GM23248 (cell line): ENCODE results near the gene KCNMA1.

Source experiments
- EZH2 ChIP-seq: fragments of 200-600 bp; sonication (generic); IDR thresholded peaks from 2 replicates; pipeline ENCODE4 v1.6.1; 2018; ENCODE audit warnings: antibody characterized with exemption, mild to moderate bottlenecking; ENCODE audit not compliant: insufficient read depth, poor library complexity, severe bottlenecking
- EZH2phosphoT487 ChIP-seq: fragments of 200-600 bp; sonication (generic); IDR thresholded peaks from 2 replicates; pipeline ENCODE4 v1.6.1; 2018; ENCODE audit warnings: antibody characterized with exemption, moderate library complexity, mild to moderate bottlenecking, low read depth; ENCODE audit not compliant: insufficient read depth

GRCh38 chr10:77101341-77101740 is 536.3 kb downstream of the KCNMA1 start:
- TF ChIP-seq EZH2 (no peak), EZH2phosphoT487 (no peak)
